Activated naive CD4-positive, alpha-beta T cell treated with Interleukin-2 at 50 U/mL for 16 hours (primary cell): ENCODE data around the gene UXS1.

Experiments
- DNase-seq: peaks from one replicate; pipeline ENCODE4 v3.0.0-alpha.2; 2020

Gene UXS1

GRCh38 chr2:106129150-106129549, 65.0 kb downstream of the UXS1 start:
- no peak for DNase-seq

DNA sequence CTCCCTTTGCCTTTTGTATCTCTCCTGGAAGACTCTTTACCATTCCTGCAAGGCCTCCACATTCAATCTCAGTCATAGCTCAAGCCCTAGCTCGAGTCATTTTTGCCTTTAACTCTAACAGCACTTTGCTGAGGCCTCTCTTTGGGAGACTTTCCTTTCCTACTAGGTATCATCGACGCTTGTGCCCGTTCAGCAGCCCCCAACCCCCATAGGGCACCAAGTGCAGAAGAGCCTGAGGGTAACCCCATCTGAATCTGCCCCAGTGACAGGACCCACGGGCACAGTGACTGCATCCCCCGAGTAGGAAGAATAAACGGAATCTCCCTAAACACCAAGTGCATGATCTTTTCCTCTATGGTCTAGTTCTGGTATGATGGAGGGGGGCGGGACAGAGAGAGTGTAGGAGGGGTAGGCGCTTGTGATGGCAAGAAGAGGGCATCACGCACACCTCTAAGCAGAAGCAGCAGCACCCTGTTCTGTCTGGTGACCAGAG, 66.3 kb downstream of the UXS1 start:
- DNase-seq, result no peak

- DNase-seq, result no peak
These were observed 66.8 kb downstream of the UXS1 start for GRCh38 chr2:106127282-106127771.

- no peak for DNase-seq
These were observed 67.3 kb downstream of the UXS1 start for GRCh38 chr2:106126705-106127281.

- DNase-seq, result no peak
These were observed 67.8 kb downstream of the UXS1 start for GRCh38 chr2:106126295-106126694.

- no peak for DNase-seq
These were observed 69.1 kb downstream of the UXS1 start for GRCh38 chr2:106124905-106125549.

GRCh38 chr2:106124106-106124756, 69.9 kb downstream of the UXS1 start:
- DNase-seq, result no peak

DNA sequence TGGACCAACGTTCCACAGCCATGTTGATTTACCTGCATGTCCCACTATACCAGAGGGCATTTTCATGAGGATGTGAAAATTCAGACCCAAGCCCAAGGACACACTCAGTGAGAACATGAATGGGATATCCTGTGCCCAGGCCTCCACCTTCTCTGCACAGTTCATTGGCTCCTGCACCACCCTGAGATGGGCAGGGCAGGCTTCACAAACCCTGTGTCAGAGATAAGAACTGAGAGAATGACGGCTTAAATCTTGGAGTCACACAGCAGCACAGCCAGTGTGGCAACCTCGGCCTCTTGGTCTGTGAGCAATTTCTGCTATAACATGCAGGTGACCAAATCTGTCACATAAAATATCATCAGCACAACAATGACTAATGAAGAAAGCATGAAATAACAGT, 71.9 kb downstream of the UXS1 start:
- no peak for DNase-seq

GRCh38 chr2:106120432-106120831, 73.7 kb downstream of the UXS1 start:
- DNase-seq, result no peak

GRCh38 chr2:106119074-106119473, 75.0 kb downstream of the UXS1 start:
- no peak for DNase-seq

GRCh38 chr2:106117882-106118684, 76.0 kb downstream of the UXS1 start:
- no peak for DNase-seq

- no peak for DNase-seq
These were observed 76.8 kb downstream of the UXS1 start for GRCh38 chr2:106117347-106117746.

DNA sequence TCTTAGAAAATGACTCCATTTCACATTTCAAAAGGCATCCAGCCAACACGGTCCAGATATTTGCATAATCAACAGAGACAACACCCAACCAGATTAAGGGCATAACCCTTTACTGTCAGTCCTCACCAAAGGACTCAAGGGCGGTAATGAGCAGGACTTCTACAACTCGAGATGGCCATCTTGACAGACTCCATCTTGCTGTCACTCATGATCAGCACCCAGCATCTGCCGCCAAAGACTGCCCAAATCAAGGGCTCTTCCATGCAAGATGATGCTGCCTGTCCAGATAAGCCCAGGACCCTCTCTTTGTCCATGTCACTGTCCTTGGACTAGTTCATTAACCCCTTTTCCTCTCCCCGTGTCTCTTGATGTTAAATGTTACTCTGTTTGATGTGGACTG, 77.9 kb downstream of the UXS1 start:
- no peak for DNase-seq

GRCh38 chr2:106115665-106116064, 78.4 kb downstream of the UXS1 start:
- DNase-seq, result no peak

DNA sequence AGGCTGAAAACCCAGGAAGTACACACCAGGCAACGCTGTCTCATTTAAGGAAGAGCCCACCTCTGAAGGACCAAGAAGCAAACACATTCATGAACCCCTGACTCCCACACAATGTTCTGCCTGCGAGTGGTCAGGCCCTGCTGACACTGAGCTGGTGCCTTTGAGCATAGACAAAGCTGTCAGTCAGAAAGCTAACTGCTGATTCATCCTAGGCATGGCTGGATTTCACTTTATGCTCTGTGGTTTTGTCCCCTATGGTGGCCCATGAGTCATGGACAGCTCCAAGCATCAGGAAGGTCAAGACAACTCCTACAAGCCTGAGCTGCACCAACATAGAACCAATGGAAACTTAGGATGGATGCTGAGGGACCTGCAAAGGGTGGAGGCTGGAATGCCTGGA, 78.9 kb downstream of the UXS1 start:
- no peak for DNase-seq

DNA sequence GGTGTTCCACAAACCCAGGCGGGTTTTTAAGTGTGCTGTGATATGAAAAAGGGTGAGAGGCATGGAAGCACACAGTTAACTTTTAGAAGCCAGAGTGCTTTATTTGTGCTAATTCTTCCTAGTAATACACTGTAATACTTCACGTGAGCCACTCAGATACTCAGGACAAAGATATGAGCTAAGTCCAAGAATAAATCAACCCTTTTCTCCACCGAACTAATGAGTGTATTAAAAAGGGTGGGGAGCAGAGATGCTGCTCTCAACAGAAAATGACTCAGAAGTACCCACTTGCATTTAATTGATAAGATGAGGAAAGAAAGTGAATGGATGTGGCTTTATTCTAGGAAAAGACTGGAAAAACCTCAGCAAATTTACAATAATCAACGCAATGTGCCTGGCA, 79.9 kb downstream of the UXS1 start:
- DNase-seq, result no peak

GRCh38 chr2:106113361-106113966, 80.6 kb downstream of the UXS1 start:
- no peak for DNase-seq

GRCh38 chr2:106111882-106112571, 82.1 kb downstream of the UXS1 start:
- no peak for DNase-seq

DNA sequence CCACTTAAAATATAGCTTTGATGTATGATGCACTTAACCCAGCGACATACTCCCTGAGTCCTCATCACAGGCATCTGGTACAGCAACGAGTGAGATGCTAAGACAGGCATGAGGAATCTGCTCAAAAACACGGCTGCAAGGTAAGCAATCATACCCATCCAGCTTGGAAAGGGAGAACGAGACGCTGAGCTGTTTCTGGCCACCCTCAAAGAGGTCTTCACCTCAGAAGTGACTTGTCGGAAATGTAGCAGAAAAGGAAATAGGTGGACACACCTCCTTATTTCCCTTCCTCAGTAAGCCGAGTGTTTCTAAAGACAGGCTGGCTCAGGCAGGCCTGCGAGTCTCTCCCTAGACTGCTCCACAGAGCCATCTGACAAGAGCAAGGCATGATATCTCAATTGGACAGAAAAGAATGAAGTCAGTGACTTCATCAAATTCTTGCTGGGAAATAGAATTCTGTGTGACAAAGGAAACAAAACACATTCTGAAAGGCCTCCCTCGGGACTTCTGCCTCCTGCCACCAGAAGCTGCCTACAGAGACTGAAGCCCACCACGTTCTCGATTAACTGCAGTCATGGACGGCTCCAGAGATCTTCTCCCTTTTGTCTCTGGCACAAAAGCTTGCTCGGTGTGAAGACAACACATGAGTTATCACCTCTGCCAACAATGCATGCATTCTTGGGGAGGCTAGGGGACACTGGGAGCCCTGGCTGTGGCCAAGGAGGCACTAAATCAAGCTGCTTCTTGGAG, 84.3 kb downstream of the UXS1 start:
- no peak for DNase-seq

DNA sequence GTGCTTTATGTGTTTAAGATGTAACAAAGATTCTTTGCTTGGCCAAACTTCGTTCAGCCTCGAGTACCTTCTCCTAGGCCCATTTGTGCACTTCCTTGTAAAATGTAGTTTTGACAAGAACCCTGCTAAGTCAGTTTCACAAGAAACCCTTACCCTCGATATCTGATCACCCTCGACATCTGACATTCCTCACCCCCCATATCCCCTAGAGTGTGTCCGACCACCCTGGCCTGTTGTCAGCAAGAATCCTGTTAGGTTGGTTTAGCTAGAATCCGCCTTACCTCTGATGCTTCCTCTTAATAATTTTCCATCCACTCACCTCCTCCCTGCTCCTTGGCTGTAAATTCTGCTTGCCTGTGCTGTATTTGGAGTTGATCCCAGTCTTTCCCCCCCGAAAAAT, 85.3 kb downstream of the UXS1 start:
- no peak for DNase-seq

- no peak for DNase-seq
These were observed 85.8 kb downstream of the UXS1 start for GRCh38 chr2:106108351-106108750.
